Loucy (cell line): Measurements from ENCODE around the gene MPDU1.

ENCODE experiments used
- EZH2phosphoT487 ChIP-seq: fragments of 200-600 bp; IDR thresholded peaks from 2 replicates; pipeline ENCODE4 v1.6.1; 2018; ENCODE audit warnings: antibody characterized with exemption, mild to moderate bottlenecking, moderate library complexity, borderline replicate concordance
- TF ChIP-seq, protein P1 (sequence below): fragments of 200-600 bp; sonication (generic); conservative IDR thresholded peaks from 2 replicates; pipeline ENCODE4 v1.5.1; 2014; ENCODE audit warnings: mild to moderate bottlenecking, antibody characterized with exemption, low read length

DNA sequence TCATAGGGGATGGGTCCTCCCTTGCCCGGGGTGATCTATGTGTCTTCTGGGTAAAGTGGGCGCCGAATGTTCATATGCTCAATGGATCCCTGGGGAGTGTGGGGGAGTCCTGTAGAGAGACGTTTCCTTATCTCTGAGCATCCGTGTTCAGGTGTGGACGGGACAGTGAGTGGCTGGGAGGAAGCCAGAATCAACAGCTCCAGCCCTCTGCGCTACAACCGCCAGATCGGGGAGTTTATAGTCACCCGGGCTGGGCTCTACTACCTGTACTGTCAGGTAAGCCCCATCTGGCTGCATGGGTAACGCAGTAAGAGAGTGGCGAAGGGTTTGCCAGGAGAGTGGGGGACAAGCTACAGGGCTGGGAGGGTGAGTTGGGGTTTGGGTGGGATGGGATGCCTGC, 27.0 kb upstream of the MPDU1 start:
- TF ChIP-seq, protein P1, sequence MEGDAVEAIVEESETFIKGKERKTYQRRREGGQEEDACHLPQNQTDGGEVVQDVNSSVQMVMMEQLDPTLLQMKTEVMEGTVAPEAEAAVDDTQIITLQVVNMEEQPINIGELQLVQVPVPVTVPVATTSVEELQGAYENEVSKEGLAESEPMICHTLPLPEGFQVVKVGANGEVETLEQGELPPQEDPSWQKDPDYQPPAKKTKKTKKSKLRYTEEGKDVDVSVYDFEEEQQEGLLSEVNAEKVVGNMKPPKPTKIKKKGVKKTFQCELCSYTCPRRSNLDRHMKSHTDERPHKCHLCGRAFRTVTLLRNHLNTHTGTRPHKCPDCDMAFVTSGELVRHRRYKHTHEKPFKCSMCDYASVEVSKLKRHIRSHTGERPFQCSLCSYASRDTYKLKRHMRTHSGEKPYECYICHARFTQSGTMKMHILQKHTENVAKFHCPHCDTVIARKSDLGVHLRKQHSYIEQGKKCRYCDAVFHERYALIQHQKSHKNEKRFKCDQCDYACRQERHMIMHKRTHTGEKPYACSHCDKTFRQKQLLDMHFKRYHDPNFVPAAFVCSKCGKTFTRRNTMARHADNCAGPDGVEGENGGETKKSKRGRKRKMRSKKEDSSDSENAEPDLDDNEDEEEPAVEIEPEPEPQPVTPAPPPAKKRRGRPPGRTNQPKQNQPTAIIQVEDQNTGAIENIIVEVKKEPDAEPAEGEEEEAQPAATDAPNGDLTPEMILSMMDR: no peak
- no peak for TF ChIP-seq EZH2phosphoT487
